ENCODE results near the gene FBRS. TPM values are rescaled to one million over a fixed set of nuclear protein-coding genes. Genes with fewer than 3 reads are reported as not detected.
"Not testable (repeated sequence)": the region's sequence is repeated elsewhere in the genome, so short reads cannot be mapped to it uniquely, and the experiment has no call there.

The FBRS gene
- total RNA-seq, 1 donor from 2014 or later: 75.0 TPM

DNA sequence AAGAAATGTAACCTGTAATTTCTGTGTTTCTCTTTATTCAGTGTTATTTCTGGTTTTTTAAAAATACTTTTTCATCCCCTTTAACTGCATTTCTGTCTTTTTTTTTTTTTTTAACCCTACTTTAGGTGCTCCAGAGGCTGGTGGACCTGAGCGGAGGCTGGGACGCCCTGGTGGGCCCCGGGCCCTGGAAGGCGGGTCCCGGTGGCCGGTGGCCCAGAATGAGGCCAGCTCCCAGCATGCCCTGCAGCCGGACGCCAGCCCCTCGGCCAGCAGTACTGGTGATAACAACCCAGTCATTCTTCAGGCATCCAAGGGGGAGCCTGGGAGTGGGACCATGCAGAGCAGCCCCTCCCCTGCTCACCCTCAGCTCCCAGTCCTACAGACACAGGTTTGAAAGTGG lies 42.3 kb downstream of the FBRS start:
- FAIRE-seq: no peak
- H3K27me3 Mint-ChIP-seq (ENCODE audit: low read depth, unreplicated experiment): no peaks in the 10 kb centered on the region
- H3K9me3 Mint-ChIP-seq (ENCODE audit: unreplicated experiment): no peaks in the 10 kb centered on the region
- H3K9me3 ChIP-seq (ENCODE audit: insufficient read depth, low read depth, low read length): no peaks in the 10 kb centered on the region
- peak overlapping the region; percentile 78 for H3K4me3 ChIP-seq (ENCODE audit: insufficient read depth, low read depth, low read length)
- peak overlapping the region; percentile 16 for H3K27ac Mint-ChIP-seq (ENCODE audit: unreplicated experiment)
- H2AFZ ChIP-seq (ENCODE audit: low read depth, low read length): no peak overlapping the region
- H3K79me2 ChIP-seq (ENCODE audit: insufficient read depth, low read length): peaks cover 48% of the 10 kb centered on the region
- no peaks in the 10 kb centered on the region for H3K27me3 ChIP-seq (ENCODE audit: insufficient read depth, low read length)
- H3K4me1 ChIP-seq (ENCODE audit: insufficient read depth, low read length): peaks cover 16% of the 10 kb centered on the region
- DNase-seq (ENCODE audit: low read depth): peak; percentile 63
- peak overlapping the region; percentile 98 for H3K9ac ChIP-seq (ENCODE audit: low read length)
- peaks cover 7% of the 10 kb centered on the region for H3K36me3 Mint-ChIP-seq (ENCODE audit: low read depth, unreplicated experiment)
- H3K27ac ChIP-seq (ENCODE audit: low read depth, low read length): peak overlapping the region; percentile 71
- H3K4me1 Mint-ChIP-seq (ENCODE audit: low read depth, unreplicated experiment): peaks cover 12% of the 10 kb centered on the region
- no peak for TF ChIP-seq EZH2 (IDR thresholded peaks at IDR 0.05; ENCODE audit: insufficient read depth, low read length)
- TF ChIP-seq, protein P1, sequence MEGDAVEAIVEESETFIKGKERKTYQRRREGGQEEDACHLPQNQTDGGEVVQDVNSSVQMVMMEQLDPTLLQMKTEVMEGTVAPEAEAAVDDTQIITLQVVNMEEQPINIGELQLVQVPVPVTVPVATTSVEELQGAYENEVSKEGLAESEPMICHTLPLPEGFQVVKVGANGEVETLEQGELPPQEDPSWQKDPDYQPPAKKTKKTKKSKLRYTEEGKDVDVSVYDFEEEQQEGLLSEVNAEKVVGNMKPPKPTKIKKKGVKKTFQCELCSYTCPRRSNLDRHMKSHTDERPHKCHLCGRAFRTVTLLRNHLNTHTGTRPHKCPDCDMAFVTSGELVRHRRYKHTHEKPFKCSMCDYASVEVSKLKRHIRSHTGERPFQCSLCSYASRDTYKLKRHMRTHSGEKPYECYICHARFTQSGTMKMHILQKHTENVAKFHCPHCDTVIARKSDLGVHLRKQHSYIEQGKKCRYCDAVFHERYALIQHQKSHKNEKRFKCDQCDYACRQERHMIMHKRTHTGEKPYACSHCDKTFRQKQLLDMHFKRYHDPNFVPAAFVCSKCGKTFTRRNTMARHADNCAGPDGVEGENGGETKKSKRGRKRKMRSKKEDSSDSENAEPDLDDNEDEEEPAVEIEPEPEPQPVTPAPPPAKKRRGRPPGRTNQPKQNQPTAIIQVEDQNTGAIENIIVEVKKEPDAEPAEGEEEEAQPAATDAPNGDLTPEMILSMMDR (IDR thresholded peaks at IDR 0.05; ENCODE audit: insufficient read depth, low read depth, low read length): no peak
- peak overlapping the region; percentile 28 for H3K4me3 Mint-ChIP-seq (ENCODE audit: unreplicated experiment)
- H3K4me2 ChIP-seq (ENCODE audit: low read length): peak overlapping the region; percentile 94
- peaks cover 41% of the 10 kb centered on the region for H4K20me1 ChIP-seq (ENCODE audit: insufficient read depth, low read length)
- H3K36me3 ChIP-seq (ENCODE audit: insufficient read depth, low read length): peaks cover 28% of the 10 kb centered on the region

DNA sequence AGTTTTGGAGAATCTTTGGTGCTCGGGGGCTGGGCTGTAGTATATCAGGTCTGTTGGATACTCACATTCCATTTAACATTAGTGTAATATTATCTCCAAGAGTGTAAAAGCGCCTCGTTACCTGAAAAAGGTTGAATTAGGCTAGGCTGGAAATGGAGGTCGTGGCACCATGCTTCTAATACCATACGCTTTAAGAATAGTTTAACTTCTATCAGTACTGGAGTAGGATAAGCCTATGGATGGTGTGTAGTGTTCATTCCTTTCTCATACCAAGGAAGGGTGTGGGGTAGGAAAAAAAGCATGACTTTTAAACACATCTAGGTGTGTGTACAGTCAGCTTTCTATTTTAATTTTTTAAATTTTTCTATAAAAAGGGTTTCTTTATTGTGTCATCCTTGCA lies 42.7 kb downstream of the FBRS start:
- peak overlapping the region; percentile 71 for H3K27ac ChIP-seq (ENCODE audit: low read depth, low read length)
- no peaks in the 10 kb centered on the region for H3K9me3 Mint-ChIP-seq (ENCODE audit: unreplicated experiment)

DNA sequence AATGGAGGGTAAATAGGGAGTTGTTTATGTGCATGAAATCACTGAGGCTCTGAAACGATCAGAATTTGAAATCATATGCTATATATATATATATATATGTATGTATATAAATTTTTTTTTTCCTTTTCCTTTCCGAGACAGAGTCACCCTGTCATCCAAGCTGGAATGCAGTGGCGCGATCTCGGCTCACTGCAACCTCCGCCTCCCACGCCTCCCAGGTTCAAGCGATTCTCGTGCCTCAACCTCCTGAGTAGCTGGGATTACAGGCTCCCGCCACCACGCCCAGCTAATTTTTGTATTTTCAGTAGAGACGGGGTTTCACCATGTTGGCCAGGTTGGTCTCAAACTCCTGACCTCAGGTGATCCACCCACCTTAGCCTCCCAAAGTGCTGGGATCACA lies 44.8 kb downstream of the FBRS start:
- H3K4me3 Mint-ChIP-seq (ENCODE audit: unreplicated experiment): peak overlapping the region; percentile 40
- not testable (repeated sequence) for H3K9ac ChIP-seq (ENCODE audit: low read length); H3K27me3 Mint-ChIP-seq (ENCODE audit: low read depth, unreplicated experiment); H2AFZ ChIP-seq (ENCODE audit: low read depth, low read length); H3K4me3 ChIP-seq (ENCODE audit: insufficient read depth, low read depth, low read length); DNase-seq (ENCODE audit: low read depth); H3K9me3 Mint-ChIP-seq (ENCODE audit: unreplicated experiment); H3K9me3 ChIP-seq (ENCODE audit: insufficient read depth, low read depth, low read length); H3K27me3 ChIP-seq (ENCODE audit: insufficient read depth, low read length); H3K4me2 ChIP-seq (ENCODE audit: low read length); FAIRE-seq; H3K27ac ChIP-seq (ENCODE audit: low read depth, low read length)
- peaks cover 16% of the 10 kb centered on the region for H3K4me1 ChIP-seq (ENCODE audit: insufficient read depth, low read length)
- peaks cover 13% of the 10 kb centered on the region for H3K36me3 Mint-ChIP-seq (ENCODE audit: low read depth, unreplicated experiment)
- H3K36me3 ChIP-seq (ENCODE audit: insufficient read depth, low read length): peaks cover 51% of the 10 kb centered on the region
- H3K27ac Mint-ChIP-seq (ENCODE audit: unreplicated experiment): peak overlapping the region; percentile 62
- peaks cover 64% of the 10 kb centered on the region for H3K79me2 ChIP-seq (ENCODE audit: insufficient read depth, low read length)
- peaks cover 12% of the 10 kb centered on the region for H3K4me1 Mint-ChIP-seq (ENCODE audit: low read depth, unreplicated experiment)
- H4K20me1 ChIP-seq (ENCODE audit: insufficient read depth, low read length): peaks cover 57% of the 10 kb centered on the region

More for the DNA sequence above, 42.7 kb downstream of the FBRS start:
- Histone ChIP-seq H4K20me1 (ENCODE audit: insufficient read depth, low read length) (peaks cover 41% of the 10 kb centered on the region), H3K36me3 (ENCODE audit: insufficient read depth, low read length) (peaks cover 30% of the 10 kb centered on the region), H3K9me3 (ENCODE audit: insufficient read depth, low read depth, low read length) (no peaks in the 10 kb centered on the region), H3K4me3 (ENCODE audit: insufficient read depth, low read depth, low read length) (peak overlapping the region; percentile 0), H3K79me2 (ENCODE audit: insufficient read depth, low read length) (peaks cover 50% of the 10 kb centered on the region), H2AFZ (ENCODE audit: low read depth, low read length) (no peak overlapping the region), H3K4me1 (ENCODE audit: insufficient read depth, low read length) (peaks cover 16% of the 10 kb centered on the region), H3K27me3 (ENCODE audit: insufficient read depth, low read length) (no peaks in the 10 kb centered on the region), H3K4me2 (ENCODE audit: low read length) (peak overlapping the region; percentile 94), H3K9ac (ENCODE audit: low read length) (peak overlapping the region; percentile 98)
- H3K4me3 Mint-ChIP-seq (ENCODE audit: unreplicated experiment): peak overlapping the region; percentile 28
- H3K27me3 Mint-ChIP-seq (ENCODE audit: low read depth, unreplicated experiment): no peaks in the 10 kb centered on the region
- DNase-seq (ENCODE audit: low read depth): no peak
- no peak for FAIRE-seq
- peak overlapping the region; percentile 16 for H3K27ac Mint-ChIP-seq (ENCODE audit: unreplicated experiment)
- TF ChIP-seq, protein P1 (IDR thresholded peaks at IDR 0.05; ENCODE audit: insufficient read depth, low read depth, low read length): no peak
- no peak for TF ChIP-seq EZH2 (IDR thresholded peaks at IDR 0.05; ENCODE audit: insufficient read depth, low read length)
- H3K36me3 Mint-ChIP-seq (ENCODE audit: low read depth, unreplicated experiment): peaks cover 7% of the 10 kb centered on the region
- H3K4me1 Mint-ChIP-seq (ENCODE audit: low read depth, unreplicated experiment): peaks cover 12% of the 10 kb centered on the region

Data from astrocyte (in vitro differentiated cells and primary cell).